Measurements from ENCODE around the gene SMOC2. TPM values are rescaled to one million over a fixed set of nuclear protein-coding genes. Genes with fewer than 3 reads are reported as not detected.

SMOC2 gene
- polyA plus RNA-seq, 1 donor from 2014 or later, result 0.50 TPM

GRCh38 chr6:168590406-168590805, 149.4 kb downstream of the SMOC2 start:
- H3K9me3 ChIP-seq (ENCODE audit: low read length), result no peaks in the 10 kb centered on the region
- H4K20me1 ChIP-seq (ENCODE audit: insufficient read depth), result no peaks in the 10 kb centered on the region
- H3K9ac ChIP-seq (ENCODE audit: low read length), result no peak overlapping the region
- H3F3A ChIP-seq (ENCODE audit: insufficient read depth, low read length, poor library complexity, severe bottlenecking), result no peaks in the 10 kb centered on the region
- H3K4me3 ChIP-seq (ENCODE audit: low read length), result no peak overlapping the region
- TF ChIP-seq TAF1 (IDR thresholded peaks at IDR 0.05; ENCODE audit: low read depth) (no peak), CTCF (IDR thresholded peaks at IDR 0.05; ENCODE audit: poor library complexity, severe bottlenecking) (no peak), REST (IDR thresholded peaks at IDR 0.05; ENCODE audit: borderline replicate concordance) (no peak), EZH2 (IDR thresholded peaks at IDR 0.05; ENCODE audit: borderline replicate concordance, insufficient read depth, low read length, poor library complexity, severe bottlenecking) (no peak), RAD21 (conservative IDR thresholded peaks at IDR 0.05) (no peak)
- H2AFZ ChIP-seq (ENCODE audit: low read depth, low read length), result no peak overlapping the region
- no peaks in the 10 kb centered on the region for H3K36me3 ChIP-seq (ENCODE audit: insufficient read depth, low read length)
- H3K4me2 ChIP-seq (ENCODE audit: low read length), result no peak overlapping the region
- no peaks in the 10 kb centered on the region for H3K9me2 ChIP-seq (ENCODE audit: insufficient read depth, low read length)
- H3K79me2 ChIP-seq (replicated peaks; ENCODE audit: insufficient read depth, low read length), result no peaks in the 10 kb centered on the region
- no peaks in the 10 kb centered on the region for H3K27me3 ChIP-seq (ENCODE audit: insufficient read depth, low read depth, low read length)
- H3K27ac ChIP-seq (ENCODE audit: low read length), result no peak overlapping the region

GRCh38 chr6:168596344-168596743, 155.4 kb downstream of the SMOC2 start:
- Histone ChIP-seq H3K9ac (ENCODE audit: low read length) (no peak overlapping the region), H4K20me1 (ENCODE audit: insufficient read depth) (no peaks in the 10 kb centered on the region), H3K9me3 (ENCODE audit: low read length) (no peaks in the 10 kb centered on the region), H3K27ac (ENCODE audit: low read length) (no peak overlapping the region), H3K4me3 (ENCODE audit: low read length) (no peak overlapping the region), H3F3A (ENCODE audit: insufficient read depth, low read length, poor library complexity, severe bottlenecking) (peaks cover 3% of the 10 kb centered on the region), H3K79me2 (replicated peaks; ENCODE audit: insufficient read depth, low read length) (no peaks in the 10 kb centered on the region), H3K4me2 (ENCODE audit: low read length) (no peak overlapping the region), H2AFZ (ENCODE audit: low read depth, low read length) (no peak overlapping the region), H3K27me3 (ENCODE audit: insufficient read depth, low read depth, low read length) (no peaks in the 10 kb centered on the region), H3K36me3 (ENCODE audit: insufficient read depth, low read length) (no peaks in the 10 kb centered on the region), H3K9me2 (ENCODE audit: insufficient read depth, low read length) (no peaks in the 10 kb centered on the region)
- TF ChIP-seq RAD21 (conservative IDR thresholded peaks at IDR 0.05) (no peak), EP300 (conservative IDR thresholded peaks at IDR 0.05; ENCODE audit: poor library complexity, severe bottlenecking) (no peak), TAF1 (IDR thresholded peaks at IDR 0.05; ENCODE audit: low read depth) (no peak), REST (IDR thresholded peaks at IDR 0.05; ENCODE audit: borderline replicate concordance) (no peak), POLR2AphosphoS5 (IDR thresholded peaks at IDR 0.05) (no peak), MXI1 (conservative IDR thresholded peaks at IDR 0.05; ENCODE audit: poor library complexity, severe bottlenecking) (no peak), SMC3 (conservative IDR thresholded peaks at IDR 0.05; ENCODE audit: poor library complexity) (no peak)
